Measurements from ENCODE around the gene MICALL1.
"Not testable (repeated sequence)": the region's sequence is repeated elsewhere in the genome, so short reads cannot be mapped to it uniquely, and the experiment has no call there.

MICALL1 gene

DNA sequence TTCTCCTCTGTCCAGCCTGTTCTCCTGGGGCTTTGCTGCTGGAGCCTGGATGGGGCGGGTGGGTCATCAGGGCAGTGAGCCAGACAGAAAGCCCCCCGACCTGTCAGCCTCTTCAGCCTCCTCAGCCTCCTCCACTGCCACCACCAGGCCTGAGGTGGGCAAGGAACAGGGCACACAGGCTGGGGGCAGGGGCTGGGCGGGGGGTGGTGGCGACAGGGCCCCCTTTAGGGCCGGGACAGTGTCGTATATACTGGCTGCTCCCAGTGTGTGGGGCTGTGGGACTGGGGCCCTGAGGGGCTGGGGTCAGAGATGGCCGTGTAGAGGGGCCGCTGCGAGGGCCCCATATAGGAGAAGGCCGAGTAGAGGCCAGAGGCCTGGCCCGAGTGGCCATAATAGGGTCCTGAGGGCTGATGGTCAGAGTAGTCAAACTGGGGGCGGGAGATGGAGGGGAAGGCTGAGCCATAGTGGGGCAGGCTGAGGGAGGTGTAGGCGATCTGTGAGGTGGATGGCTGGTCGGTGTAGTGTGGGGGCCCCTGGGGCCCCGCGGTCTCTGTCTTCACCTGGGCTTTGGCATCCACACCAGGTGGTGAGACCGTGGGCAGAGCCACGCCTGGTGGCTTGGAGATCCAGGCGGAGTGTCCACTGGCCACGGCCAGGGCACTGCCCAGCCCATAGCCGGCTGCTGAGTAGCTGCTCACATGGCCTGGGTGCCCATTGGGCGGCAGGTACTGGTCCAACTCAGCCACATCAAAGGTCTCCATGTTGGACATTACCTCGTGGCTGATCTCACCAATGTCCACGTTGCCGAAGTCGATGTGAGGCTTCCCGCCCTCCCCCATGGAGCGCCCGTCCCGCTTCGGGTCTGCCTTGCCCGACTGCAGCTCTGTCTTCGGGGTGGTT lies 67.4 kb downstream of the MICALL1 start:
- no peaks in the 10 kb centered on the region for H3K27me3 ChIP-seq
- no peak overlapping the region for H3K4me3 ChIP-seq
- H3K4me1 ChIP-seq = no peaks in the 10 kb centered on the region
- intact Hi-C loops (cut with DNase I; ENCODE audit: low total_unique reads) = no loop called here
- TF ChIP-seq CTCF (IDR thresholded peaks at IDR 0.05) = no peak
- H3K9me3 ChIP-seq = no peaks in the 10 kb centered on the region
- H3K27ac ChIP-seq = no peak overlapping the region
- H3K36me3 ChIP-seq = peaks cover under 1 to 73% (median 22%) of the 10 kb centered on the region in 3 donors
- DNase-seq = no peak

DNA sequence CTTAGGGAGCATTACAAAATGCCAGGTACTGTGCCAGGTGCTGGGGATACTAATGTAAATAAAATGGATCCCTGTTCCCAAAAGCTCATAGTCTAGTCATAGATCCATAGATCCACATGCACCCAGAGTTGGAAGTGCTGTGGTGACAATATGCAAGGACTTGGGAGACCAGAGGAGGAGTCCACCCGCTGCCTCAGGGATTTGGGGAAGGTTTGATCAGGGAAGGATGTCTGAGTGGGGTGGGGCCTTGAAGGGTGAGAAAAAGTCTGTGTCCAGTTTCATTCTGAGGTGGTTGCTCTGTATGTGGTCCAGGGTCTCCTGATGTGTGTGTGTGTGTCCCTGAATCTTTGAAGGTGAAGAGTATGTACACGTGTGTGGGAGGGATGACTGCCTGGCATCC lies 69.1 kb downstream of the MICALL1 start:
- intact Hi-C loops (cut with DNase I; ENCODE audit: low total_unique reads) = no loop called here
- Histone ChIP-seq H3K9me3 (no peaks in the 10 kb centered on the region), H3K4me3 (no peak overlapping the region), H3K27me3 (no peaks in the 10 kb centered on the region), H3K4me1 (peaks cover 0 to 3% (median 0%) of the 10 kb centered on the region in 4 donors), H3K27ac (no peak overlapping the region), H3K36me3 (peaks cover 0 to 80% (median 15%) of the 10 kb centered on the region in 3 donors)
- no peak for TF ChIP-seq CTCF (IDR thresholded peaks at IDR 0.05)
- no peak for DNase-seq

DNA sequence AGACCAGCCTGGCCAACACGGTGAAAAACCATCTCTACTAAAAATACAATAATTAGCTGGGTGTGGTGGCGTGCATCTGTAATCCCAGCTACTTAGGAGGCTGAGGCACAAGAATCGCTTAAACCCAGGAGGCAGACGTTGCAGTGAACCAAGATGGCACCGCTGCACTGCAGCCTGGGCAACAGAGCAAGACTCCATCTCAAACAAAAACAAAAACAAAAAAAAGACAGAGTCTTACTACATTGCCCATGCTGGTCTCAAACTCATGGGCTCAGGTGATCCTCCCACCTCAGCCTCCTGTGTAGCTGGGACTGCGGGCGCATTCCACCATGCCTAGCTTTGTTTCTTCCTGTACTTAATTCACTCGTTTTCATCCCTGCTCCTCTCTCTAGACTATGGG lies 69.9 kb downstream of the MICALL1 start:
- H3K27me3 ChIP-seq; DNase-seq; intact Hi-C loops (cut with DNase I; ENCODE audit: low total_unique reads); H3K4me1 ChIP-seq; H3K9me3 ChIP-seq; H3K27ac ChIP-seq; H3K4me3 ChIP-seq: not testable (repeated sequence)
- H3K36me3 ChIP-seq = peaks cover 0 to 80% (median 12%) of the 10 kb centered on the region in 3 donors

DNA sequence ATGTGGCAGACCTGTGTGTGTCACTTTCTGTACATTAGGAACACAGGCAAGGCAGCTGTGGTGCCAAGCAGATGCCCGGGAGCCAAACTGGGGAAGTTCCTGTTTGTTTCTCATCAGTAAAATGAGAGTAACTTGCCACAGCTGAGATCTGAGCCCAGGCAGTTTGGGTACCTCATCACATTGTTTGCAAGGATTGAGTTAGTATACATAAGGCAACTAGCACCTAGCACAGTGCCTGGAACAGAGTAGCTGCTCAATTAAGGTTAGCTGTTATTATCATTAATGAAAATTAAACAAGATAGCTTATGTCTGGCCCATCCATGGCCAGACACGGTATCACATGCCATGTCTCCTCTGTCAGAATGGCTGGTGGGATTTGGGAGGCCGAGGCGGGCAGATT lies 70.5 kb downstream of the MICALL1 start:
- no peak overlapping the region for H3K27ac ChIP-seq
- no peak overlapping the region for H3K4me3 ChIP-seq
- intact Hi-C loops (cut with DNase I; ENCODE audit: low total_unique reads) = no loop called here
- DNase-seq = no peak
- no peaks in the 10 kb centered on the region for H3K27me3 ChIP-seq
- TF ChIP-seq CTCF (IDR thresholded peaks at IDR 0.05) = no peak
- peaks cover 0 to 80% (median 11%) of the 10 kb centered on the region in 3 donors for H3K36me3 ChIP-seq
- no peaks in the 10 kb centered on the region for H3K9me3 ChIP-seq
- peaks cover 0 to 3% (median 0%) of the 10 kb centered on the region in 4 donors for H3K4me1 ChIP-seq

GRCh38 chr22:37979782-37980181 lies 73.7 kb downstream of the MICALL1 start:
- DNase-seq = no peak
- Histone ChIP-seq H3K27me3 (no peaks in the 10 kb centered on the region), H3K4me1 (peaks cover 0 to 3% (median 0%) of the 10 kb centered on the region in 4 donors), H3K27ac (no peak overlapping the region), H3K4me3 (no peak overlapping the region), H3K36me3 (peaks cover 0 to 64% (median 6%) of the 10 kb centered on the region in 3 donors), H3K9me3 (no peaks in the 10 kb centered on the region)
- no peak for TF ChIP-seq CTCF (IDR thresholded peaks at IDR 0.05)
- intact Hi-C loops (cut with DNase I; ENCODE audit: low total_unique reads) = no loop called here

DNA sequence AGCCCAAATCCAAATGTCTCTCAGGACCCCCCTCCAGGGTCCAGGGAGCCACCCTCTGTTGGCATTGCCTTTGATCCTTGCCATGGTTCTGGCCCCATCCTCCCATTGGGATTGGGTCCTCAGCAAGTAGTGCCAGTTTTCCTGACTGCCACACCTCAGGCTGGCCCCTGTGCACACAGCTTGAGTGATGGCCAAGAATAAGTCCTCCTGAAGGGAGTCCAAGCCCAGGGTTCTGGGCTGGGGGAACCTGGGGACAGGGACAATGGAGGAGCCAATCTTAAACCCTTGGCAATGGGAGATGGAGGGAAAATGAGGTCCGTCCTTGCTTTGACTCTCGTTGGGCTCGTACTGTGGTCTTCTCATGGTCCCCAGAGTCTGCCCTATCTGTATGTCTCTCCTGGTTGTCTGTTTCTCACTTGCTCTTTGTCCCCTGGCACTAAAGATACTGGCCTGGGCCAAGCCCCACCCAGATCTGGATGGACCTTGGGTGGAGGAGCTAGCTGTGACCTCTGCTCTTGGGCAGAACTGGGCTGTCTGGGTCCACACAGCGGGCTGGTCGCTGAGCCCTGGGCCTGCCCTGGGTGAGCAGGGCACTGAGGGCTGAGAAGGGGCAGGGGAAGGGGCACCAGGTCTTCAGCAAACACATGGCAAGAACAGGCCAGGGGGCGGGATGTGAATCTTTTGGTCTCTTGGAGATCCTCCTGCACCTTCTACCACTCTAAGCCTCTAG lies 75.3 kb downstream of the MICALL1 start:
- H3K4me3 ChIP-seq = no peak overlapping the region

More for the DNA sequence above, 75.3 kb downstream of the MICALL1 start:
- no peak for TF ChIP-seq CTCF (IDR thresholded peaks at IDR 0.05)
- Histone ChIP-seq H3K9me3 (no peaks in the 10 kb centered on the region), H3K4me1 (peaks cover 0 to 3% (median 0%) of the 10 kb centered on the region in 4 donors), H3K36me3 (peaks cover 1 to 55% (median 2%) of the 10 kb centered on the region in 3 donors), H3K27me3 (no peaks in the 10 kb centered on the region), H3K27ac (no peak overlapping the region)
- DNase-seq = no peak
- intact Hi-C loops (cut with DNase I; ENCODE audit: low total_unique reads) = no loop called here

Measured in tibial artery (tissue), 4 donors.